ENCODE measurements around the gene RGS1.

Gene RGS1

GRCh38 chr1:192584866-192585265 lies 9.3 kb downstream of the RGS1 start:
- no peak for DNase-seq

- DNase-seq: no peak
Observed at GRCh38 chr1:192587386-192588266, 12.1 kb downstream of the RGS1 start.

GRCh38 chr1:192588546-192588945 lies 13.0 kb downstream of the RGS1 start:
- no peak for DNase-seq

GRCh38 chr1:192589813-192590212 lies 14.2 kb downstream of the RGS1 start:
- no peak for DNase-seq

- DNase-seq: no peak
Observed at GRCh38 chr1:192592517-192592916, 16.9 kb downstream of the RGS1 start.

DNA sequence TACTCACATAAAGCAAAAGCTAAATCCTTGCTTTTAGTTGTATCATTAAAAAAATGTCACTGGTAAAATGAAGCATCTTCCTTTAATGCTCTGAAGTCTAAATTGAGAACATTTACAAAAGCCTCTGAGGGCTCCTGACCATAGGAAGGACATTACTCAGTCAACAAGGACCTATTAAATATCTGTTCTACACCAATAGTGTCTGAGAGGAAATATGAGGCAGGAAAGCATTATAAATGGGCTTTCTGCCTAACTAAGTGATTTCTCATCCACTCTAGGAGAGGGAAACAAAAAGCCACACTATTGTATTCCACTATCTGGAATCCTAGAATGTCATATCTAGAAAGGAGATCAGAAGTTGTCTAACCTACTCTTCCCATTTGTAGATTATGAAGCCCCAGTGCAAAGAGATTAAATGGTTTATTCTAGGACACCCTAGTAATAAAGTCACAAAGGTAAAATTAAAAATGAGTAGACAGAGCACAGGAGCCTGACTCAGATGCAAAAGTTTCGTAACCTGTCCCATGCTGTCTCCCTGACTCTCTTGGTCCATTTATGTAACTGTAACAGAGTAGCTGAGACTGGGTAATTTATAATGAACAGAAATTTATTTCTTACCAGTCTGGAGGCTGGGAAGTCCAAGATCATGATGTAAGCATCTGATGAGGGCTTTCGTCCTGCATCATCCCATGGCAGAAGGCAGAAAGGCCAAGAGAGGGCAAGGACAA lies 17.6 kb downstream of the RGS1 start:
- peak; percentile 40 to 60 for DNase-seq

- DNase-seq: no peak
Observed at GRCh38 chr1:192595299-192595698, 19.7 kb downstream of the RGS1 start.

DNA sequence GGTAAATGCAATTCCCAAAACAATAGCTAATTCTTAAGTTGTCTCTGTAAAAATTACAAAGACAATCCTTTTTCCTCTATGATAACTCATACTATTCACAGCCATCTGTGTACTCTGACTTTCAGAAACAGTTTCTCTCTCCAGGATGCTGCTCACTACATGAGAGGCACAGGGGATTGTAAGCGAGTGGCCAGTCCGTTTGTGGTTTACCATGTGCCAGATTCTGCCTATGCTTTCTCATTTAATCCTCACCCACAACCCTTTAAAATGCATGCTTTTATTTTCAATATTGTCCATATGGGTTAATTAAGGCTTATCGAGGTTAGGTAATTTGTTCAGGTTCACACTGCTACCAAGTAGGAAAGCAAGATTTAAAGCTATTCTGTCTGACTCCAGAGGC lies 23.0 kb downstream of the RGS1 start:
- DNase-seq: no peak

DNA sequence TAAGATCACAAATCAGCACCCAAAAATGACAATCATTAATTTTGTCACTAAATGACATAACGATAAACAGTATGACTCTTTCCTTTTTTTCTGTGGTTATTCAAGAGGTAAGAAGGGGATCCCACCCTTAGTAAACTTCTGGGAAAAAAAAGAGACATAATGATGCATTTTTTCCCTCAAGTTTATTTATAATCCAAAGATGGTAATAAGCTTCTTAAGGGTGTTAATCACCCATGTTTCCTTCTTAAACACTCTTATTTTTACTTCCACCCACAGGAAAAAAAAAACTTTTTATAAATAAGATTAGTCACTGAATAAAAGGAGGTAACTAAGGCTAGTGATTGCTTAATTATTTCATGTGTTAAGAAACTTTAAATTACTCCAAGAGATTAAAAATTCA lies 24.7 kb downstream of the RGS1 start:
- DNase-seq: peak; percentile 31 to 40

DNA sequence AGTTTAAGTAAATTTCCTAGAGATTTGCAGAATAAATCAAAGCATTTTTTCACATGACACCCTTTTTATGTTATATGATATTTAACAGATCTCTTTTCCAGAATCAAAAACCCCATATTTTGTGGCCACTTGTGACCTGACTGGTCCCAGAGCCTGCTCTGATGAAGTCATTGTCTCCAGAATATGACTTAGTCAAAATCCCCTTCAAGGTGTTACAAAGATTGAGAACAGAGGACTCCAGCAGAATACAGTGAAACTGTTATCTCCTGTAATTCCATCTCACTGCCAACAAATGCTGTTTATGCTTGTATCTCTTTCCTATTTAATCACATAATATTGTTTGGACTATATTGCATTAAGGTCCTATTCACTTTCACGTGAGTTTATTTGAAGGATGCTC lies 25.6 kb downstream of the RGS1 start:
- peak in 1 of 2 donors; percentile 38 for DNase-seq

GRCh38 chr1:192601567-192601966 lies 26.0 kb downstream of the RGS1 start:
- peak; percentile 50 to 66 for DNase-seq

- DNase-seq: no peak
Observed at GRCh38 chr1:192602757-192603156, 27.2 kb downstream of the RGS1 start.

GRCh38 chr1:192603218-192603787 lies 27.7 kb downstream of the RGS1 start:
- DNase-seq: no peak

GRCh38 chr1:192604979-192605620 lies 29.5 kb downstream of the RGS1 start:
- DNase-seq: peak; percentile 54 to 78

GRCh38 chr1:192608671-192609070 lies 33.1 kb downstream of the RGS1 start:
- DNase-seq: no peak

DNA sequence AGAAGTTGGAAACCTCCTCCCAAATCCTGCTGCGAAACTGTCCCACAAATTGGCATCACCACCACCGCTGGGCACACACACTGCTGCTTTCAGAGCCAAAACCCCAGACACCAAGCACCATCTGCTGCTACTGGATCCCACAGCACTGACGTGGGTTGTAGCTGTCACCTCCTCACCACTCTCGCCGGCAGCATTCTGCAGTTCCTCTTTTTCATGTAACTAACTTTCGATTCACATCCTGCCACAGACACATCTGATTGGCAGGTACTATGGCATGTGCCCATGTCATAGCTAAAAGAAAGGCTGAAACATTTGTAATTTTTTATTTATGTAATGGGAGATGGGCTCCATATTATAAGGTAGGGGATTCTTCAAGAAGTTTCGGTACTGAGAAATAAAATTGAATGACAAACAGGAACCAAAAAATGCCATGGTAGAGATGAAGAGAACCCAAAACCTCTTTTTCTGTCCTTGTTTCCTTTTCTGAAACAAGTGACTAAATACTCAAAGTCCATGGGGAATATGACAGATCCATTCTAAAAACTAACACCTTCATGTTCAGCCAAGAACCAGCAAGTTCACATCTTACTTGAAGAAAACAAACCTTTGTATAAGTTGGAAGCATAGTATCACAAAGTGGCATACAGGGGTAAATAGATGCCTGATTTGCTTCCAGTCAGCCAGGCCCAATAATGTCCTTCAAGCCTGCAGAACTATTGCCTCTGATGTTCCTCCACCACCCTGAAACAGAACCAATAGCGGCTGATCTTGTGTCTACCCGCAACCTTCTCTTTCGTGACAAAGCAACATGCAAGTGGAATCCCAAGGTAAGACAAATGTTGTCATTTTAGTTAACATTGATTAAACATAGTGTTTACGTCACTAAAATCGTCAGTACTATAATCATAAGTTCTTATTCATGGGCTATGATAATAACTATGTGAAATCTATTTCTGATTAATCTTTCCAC lies 33.8 kb downstream of the RGS1 start:
- DNase-seq: peak; percentile 81 to 86

- DNase-seq: peak; percentile 49 to 73
Observed at GRCh38 chr1:192610112-192610889, 34.7 kb downstream of the RGS1 start.

DNA sequence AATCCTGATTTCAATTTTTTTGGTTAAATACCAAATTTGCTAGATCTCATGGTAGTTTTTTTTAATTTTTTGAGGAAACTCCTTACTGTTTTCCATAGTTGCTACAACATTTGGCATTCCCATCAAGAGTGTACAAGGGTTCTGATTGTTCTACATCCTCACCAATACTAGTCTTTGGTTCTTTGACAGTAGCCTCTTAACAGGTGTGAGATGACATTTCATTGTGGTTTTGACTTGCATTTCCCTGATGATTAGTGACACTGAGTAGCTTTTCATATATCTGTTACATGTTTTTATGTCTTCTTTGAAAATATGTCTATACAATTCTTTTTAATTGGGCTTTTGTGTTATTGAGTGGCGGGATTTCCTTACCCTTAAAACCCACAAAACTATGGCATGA lies 39.5 kb downstream of the RGS1 start:
- DNase-seq: no peak

DNA sequence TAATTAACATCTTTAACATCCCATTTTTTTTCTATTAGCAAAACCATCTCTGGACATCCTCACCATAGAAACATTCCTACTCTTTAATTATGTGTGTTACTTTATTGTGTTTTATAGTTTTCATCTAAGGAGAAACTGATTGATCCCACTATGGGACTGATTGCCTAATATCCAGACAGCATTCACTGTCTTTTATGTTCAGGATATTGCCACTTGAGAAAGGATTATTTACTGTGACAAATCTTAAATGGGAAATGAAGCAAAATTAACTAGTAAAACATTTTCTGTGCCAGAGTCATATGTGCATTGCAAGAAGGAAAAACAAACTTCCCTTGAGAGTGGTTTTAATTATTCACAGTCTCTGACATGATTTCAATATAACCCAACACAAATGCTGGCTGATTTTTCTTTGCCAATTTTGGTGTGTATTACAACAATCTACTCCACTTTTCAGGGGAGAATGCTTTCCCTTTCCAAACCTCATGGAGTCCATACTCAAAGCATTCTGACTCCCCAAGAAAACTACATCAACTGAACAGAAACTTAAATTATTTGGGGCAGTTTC lies 44.6 kb downstream of the RGS1 start:
- DNase-seq: no peak

- DNase-seq: no peak
Observed at GRCh38 chr1:192626366-192627179, 51.0 kb downstream of the RGS1 start.
